Naive B cell (primary cell): ENCODE measurements around the gene NCAM1. TPM values are rescaled to one million over a fixed set of nuclear protein-coding genes. Genes with fewer than 3 reads are reported as not detected.

Experiments used
- ATAC-seq, 2 donors: fragments of 150-1000 bp; cut with Tn5 transposase; 2 replicates each; pipeline ENCODE4 v1.10.0; 2021; ENCODE audit warnings: low read depth in 2 of 2, mild to moderate bottlenecking in 2 of 2, moderate library complexity in 2 of 2
- DNase-seq: peaks from one replicate; pipeline ENCODE4 v3.0.0; 2022
- H3K27ac Mint-ChIP-seq, 6 donors: one replicate each; pipeline ENCODE4 v1.8.0; 2020 to 2022; ENCODE audit warnings: mild to moderate bottlenecking in 6 of 6, mixed read lengths in 6 of 6, moderate library complexity in 5 of 6, inconsistent platforms in 2 of 6
- H3K27me3 Mint-ChIP-seq, 3 donors: one replicate each; pipeline ENCODE4 v1.8.0; 2021 to 2022; ENCODE audit warnings: mixed read lengths in 3 of 3, mild to moderate bottlenecking in 1 of 3
- H3K36me3 Mint-ChIP-seq, 2 donors: one replicate each; pipeline ENCODE4 v1.8.0; 2020 to 2022; ENCODE audit warnings: mixed read lengths in 2 of 2, inconsistent platforms in 1 of 2, mild to moderate bottlenecking in 1 of 2
- H3K4me1 Mint-ChIP-seq, 3 donors: one replicate each; pipeline ENCODE4 v1.8.0; 2020 to 2022; ENCODE audit warnings: mixed read lengths in 3 of 3, inconsistent platforms in 1 of 3, mild to moderate bottlenecking in 1 of 3, moderate library complexity in 1 of 3
- H3K4me3 Mint-ChIP-seq, 8 donors: one replicate each; pipeline ENCODE4 v1.8.0; 2020 to 2022; ENCODE audit warnings: mild to moderate bottlenecking in 8 of 8, mixed read lengths in 8 of 8, moderate library complexity in 8 of 8, inconsistent platforms in 2 of 8
- H3K9me3 Mint-ChIP-seq, 7 donors: one replicate each; pipeline ENCODE4 v1.8.0; 2020 to 2022; ENCODE audit warnings: mixed read lengths in 7 of 7, mild to moderate bottlenecking in 5 of 7, inconsistent platforms in 2 of 7, moderate library complexity in 1 of 7
- polyA plus RNA-seq, 6 donors: library from polyadenylated mRNA; unstranded; fragments of 300-500 nt; fragmentation: Illumina TruSeq; gene quantifications; one replicate each; pipeline ENCODE4 v1.2.3, GENCODE V29; 2021; ENCODE audit warnings: low read depth in 6 of 6

NCAM1 gene
- polyA plus RNA-seq, 6 donors from 2014 or later = 0.05 TPM; not detected in 5

DNA sequence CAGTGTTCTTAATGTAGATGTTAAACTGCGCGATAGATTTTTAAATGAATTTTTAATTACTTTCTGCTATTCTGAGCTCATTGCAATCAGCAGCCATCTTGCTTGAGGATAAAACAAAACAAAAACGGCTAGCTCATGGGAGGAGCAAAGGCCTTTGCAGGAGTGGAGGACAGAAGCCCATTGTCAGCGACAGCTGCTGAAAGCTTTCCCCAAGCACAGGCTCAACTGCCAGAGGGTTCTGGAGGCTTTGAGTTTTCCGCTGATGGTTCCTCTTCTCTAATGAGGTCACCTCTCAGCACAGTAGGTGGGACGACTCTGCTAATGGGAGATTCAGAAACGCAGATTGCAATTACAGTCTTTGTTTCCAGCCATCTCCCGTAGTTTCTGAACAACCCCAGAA, 186.0 kb downstream of the NCAM1 start:
- ATAC-seq = no peak
- peaks cover 0 to 7% (median 0%) of the 10 kb centered on the region in 3 donors for H3K27me3 Mint-ChIP-seq
- H3K36me3 Mint-ChIP-seq = no peaks in the 10 kb centered on the region
- peaks cover 0 to 2% (median 0%) of the 10 kb centered on the region in 7 donors for H3K9me3 Mint-ChIP-seq
- no peak for DNase-seq
- no peak overlapping the region for H3K27ac Mint-ChIP-seq
- H3K4me1 Mint-ChIP-seq = no peaks in the 10 kb centered on the region
- H3K4me3 Mint-ChIP-seq = no peak overlapping the region

DNA sequence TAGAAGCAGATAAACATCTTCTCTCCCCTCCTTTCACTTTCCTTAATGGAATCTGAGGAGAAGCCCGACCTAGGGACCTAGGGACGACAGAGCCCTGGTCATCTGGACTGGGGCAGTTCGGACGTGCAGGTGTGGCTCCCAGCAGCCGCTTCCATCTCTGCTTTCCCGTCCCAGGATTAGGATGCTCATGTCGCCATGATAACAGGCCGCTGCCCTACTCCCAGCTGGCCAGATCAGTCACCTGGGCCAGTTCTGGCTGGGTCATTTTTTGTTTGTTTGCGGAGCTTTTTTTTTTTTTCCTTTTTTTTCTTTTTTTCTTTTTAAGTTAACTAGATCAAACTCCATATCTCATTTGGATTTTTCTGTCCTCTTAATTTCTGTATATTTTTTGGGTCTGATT, 186.9 kb downstream of the NCAM1 start:
- no peak for DNase-seq
- Mint-ChIP-seq H3K4me3 (no peak overlapping the region), H3K4me1 (no peaks in the 10 kb centered on the region), H3K9me3 (peaks cover 0 to 2% (median 0%) of the 10 kb centered on the region in 7 donors), H3K27ac (no peak overlapping the region), H3K27me3 (peaks cover 0 to 7% (median 0%) of the 10 kb centered on the region in 3 donors), H3K36me3 (no peaks in the 10 kb centered on the region)
- ATAC-seq = no peak

DNA sequence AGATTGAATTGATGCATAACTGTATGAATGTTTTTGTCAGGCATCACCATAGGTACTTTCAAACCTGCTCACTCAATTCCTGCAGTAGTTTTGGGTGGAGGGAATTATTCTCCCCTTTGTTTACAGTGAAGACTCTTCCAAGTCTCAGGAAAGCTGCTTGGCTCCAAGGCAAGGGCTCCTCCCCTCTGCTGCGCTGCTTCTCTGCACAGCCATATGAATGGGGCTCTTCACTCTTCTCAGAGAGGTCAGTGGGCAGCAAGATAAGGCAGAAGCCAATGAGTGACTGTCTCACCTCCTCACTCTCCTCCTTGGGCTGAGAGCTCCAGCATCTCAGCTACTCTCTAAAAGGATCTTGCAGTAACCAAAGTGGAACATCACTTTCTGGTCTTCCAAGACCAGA, 187.4 kb downstream of the NCAM1 start:
- ATAC-seq (no peak), DNase-seq (no peak)
- Mint-ChIP-seq H3K36me3 (no peaks in the 10 kb centered on the region), H3K4me3 (peak overlapping the region in 1 of 8 donors; percentile 29), H3K27ac (no peak overlapping the region), H3K9me3 (peaks cover 0 to 2% (median 0%) of the 10 kb centered on the region in 7 donors), H3K4me1 (no peaks in the 10 kb centered on the region), H3K27me3 (peaks cover 0 to 7% (median 0%) of the 10 kb centered on the region in 3 donors)

DNA sequence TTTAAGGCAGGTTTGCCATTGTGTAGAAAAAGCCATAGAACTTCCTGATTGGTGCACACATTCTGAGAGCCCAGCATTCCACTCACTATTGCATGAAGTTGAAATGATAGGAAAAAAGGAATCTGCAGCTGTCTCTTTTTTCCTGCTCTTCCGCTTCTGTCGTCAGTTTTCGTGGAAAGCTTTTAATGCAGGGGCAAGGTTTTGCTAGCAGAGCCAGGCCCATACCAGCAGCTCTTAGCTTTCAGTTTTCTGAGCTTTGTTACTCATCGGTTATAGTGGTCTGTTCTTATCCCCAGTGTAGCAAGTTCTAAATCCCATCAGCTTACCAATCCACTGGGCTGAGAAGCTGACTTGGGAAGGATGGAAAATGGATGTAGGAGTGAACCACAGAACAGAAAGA, 190.3 kb downstream of the NCAM1 start:
- peaks cover 0 to 7% (median 0%) of the 10 kb centered on the region in 3 donors for H3K27me3 Mint-ChIP-seq

DNA sequence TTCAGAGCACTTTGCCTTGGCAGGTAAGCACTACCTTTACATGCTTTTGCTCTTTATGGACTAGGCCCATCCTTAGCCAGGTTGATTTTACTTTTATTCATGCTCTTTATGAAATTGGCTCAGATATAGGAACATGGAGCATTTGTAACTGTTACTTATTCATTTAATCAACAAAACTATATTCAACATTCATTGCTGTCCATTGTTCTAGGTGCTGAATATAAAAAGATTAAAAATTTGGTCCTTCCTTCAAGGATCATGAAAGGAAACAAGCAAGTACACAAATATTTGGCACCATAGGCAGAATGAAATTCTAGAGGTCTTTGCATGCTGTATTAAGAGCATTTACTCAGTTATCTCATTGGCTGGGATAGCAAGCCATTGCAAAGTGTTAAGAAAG, 191.3 kb downstream of the NCAM1 start:
- Mint-ChIP-seq H3K4me1 (no peaks in the 10 kb centered on the region), H3K27ac (no peak overlapping the region), H3K27me3 (peaks cover 0 to 7% (median 0%) of the 10 kb centered on the region in 3 donors), H3K36me3 (no peaks in the 10 kb centered on the region), H3K4me3 (no peak overlapping the region), H3K9me3 (peaks cover 0 to 2% (median 0%) of the 10 kb centered on the region in 7 donors)
- DNase-seq (no peak), ATAC-seq (no peak)

More for the DNA sequence above, 190.3 kb downstream of the NCAM1 start:
- Mint-ChIP-seq H3K9me3 (peaks cover 0 to 2% (median 0%) of the 10 kb centered on the region in 7 donors), H3K27ac (no peak overlapping the region), H3K4me3 (no peak overlapping the region), H3K4me1 (no peaks in the 10 kb centered on the region), H3K36me3 (no peaks in the 10 kb centered on the region)
- no peak for DNase-seq
- no peak for ATAC-seq

DNA sequence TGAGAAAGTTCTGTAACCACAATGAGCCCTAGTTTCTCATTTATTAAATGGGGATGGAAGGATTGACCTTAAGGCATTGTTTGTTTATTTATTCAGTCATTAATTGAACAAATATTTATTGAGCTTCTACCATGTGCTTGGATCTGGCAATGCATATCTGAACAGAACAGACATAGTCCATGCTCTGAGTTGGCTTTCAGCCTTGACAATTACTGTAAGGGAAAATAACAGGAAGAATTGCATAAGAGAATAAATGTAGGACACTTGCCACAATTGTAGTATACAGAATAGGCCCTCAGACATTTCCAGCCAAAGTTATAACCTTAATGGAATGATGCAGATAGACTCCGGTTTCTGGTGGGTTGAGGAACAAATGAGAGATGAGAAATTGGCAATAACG, 192.6 kb downstream of the NCAM1 start:
- Mint-ChIP-seq H3K4me1 (no peaks in the 10 kb centered on the region), H3K9me3 (peaks cover 0 to 2% (median 0%) of the 10 kb centered on the region in 7 donors), H3K27ac (no peak overlapping the region), H3K27me3 (peaks cover 0 to 3% (median 0%) of the 10 kb centered on the region in 3 donors), H3K4me3 (no peak overlapping the region), H3K36me3 (no peaks in the 10 kb centered on the region)
- ATAC-seq (no peak), DNase-seq (no peak)

DNA sequence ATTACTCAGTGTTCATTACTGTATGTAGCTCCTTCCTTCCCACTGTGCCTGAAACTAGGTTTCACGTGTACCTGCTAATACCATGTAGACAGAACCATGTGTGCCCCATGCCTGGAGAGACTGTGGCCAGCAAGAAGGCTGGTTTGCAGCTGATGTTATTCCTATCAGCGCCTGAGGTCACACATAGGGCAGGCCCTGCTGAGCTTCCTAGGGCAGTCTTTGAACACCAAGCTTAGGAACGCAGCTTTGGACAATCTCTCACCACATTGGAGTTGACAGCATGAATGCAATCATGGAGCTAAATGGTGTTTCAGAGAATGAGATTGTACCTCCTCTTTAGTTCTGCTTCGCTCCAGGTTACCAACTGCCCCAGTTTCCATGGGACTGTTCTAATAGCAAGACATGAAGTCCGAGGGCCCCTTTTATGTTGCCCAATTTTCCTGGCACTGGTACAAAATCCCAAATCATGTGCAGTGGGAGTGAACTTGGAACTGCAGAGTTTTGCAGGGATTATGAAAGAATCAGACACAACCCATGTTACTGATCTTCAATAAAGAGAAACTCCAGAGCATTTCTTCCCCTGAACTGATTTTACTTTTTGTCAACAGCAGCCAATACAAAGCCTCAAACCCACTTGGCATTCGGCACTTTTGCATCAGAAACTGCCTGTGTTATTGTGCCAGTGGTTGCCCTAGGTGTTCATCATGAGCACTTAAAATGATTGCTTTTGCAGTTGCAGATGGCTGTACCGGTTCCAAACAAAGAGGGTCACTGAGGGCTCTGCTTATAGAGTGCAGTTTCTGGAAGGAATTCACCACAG, 199.0 kb downstream of the NCAM1 start:
- H3K4me3 Mint-ChIP-seq = no peak overlapping the region
- H3K36me3 Mint-ChIP-seq = no peaks in the 10 kb centered on the region
- H3K4me1 Mint-ChIP-seq = no peaks in the 10 kb centered on the region
- peaks cover 0 to 3% (median 0%) of the 10 kb centered on the region in 7 donors for H3K9me3 Mint-ChIP-seq
- peaks cover 0 to 16% (median 5%) of the 10 kb centered on the region in 3 donors for H3K27me3 Mint-ChIP-seq
- no peak for ATAC-seq
- H3K27ac Mint-ChIP-seq = no peak overlapping the region
- DNase-seq = no peak

DNA sequence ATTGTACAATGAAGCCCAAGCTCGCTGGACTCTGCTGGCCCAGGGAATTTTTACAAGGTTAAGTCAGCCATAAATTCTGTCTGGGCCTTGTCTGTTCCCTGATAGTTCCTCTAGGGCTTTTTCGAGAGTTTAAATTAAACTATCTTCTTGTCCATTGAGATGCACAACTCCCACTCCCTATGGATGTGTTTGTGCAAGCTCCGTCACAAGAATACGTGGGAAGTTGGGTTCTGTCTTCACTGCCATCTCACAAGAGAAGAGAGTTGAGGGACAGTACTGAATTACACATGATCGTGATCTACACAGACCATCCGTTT, 199.5 kb downstream of the NCAM1 start:
- no peak overlapping the region for H3K27ac Mint-ChIP-seq
- H3K36me3 Mint-ChIP-seq = no peaks in the 10 kb centered on the region
- peaks cover 0 to 16% (median 5%) of the 10 kb centered on the region in 3 donors for H3K27me3 Mint-ChIP-seq
- ATAC-seq (no peak), DNase-seq (no peak)
- H3K4me1 Mint-ChIP-seq = no peaks in the 10 kb centered on the region
- H3K4me3 Mint-ChIP-seq = no peak overlapping the region
- peaks cover 0 to 3% (median 0%) of the 10 kb centered on the region in 7 donors for H3K9me3 Mint-ChIP-seq

DNA sequence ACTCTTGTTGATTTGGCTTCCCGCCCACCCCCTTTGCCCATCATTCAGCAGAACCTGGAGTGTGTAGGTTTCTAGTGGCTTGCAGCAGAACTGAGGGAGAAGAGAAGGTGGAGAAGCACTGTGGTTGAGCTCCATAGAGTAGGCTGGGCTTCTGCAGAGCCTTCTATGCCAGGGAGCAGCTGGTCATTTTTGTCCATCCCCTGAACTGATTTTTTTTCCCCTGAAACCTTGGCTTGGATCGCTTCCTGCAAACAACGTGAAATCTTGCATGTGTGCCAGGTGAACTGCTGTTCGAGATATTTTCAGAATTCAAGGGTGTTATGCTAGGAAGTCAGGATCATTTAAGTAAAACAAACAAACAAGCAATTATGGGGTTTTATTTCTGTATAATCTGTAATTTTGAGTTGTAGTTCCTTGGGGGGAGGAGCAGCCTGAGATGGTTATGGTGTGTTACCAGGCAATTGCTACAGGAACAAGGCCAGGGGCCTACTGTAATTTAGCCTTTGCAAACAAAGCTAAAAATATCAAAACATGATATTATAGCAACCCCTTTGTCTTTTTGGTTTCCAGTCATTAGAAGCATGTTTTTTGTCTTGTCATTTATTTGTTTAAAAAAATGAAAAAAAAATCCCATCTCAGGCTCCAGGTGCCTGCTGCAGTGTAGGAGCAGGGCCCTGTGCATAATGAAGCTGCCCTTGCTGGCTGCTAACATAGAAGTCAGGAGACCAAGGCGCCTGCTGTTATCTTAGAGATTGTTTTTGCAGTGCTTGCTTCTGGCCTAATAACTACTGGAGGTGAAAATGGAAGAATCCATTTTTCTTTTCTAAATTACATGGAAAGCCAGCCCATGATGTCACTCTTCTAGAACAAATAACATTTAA, 200.7 kb downstream of the NCAM1 start:
- ATAC-seq = no peak
- Mint-ChIP-seq H3K4me3 (no peak overlapping the region), H3K27ac (no peak overlapping the region), H3K27me3 (peaks cover 0 to 16% (median 5%) of the 10 kb centered on the region in 3 donors), H3K4me1 (no peaks in the 10 kb centered on the region), H3K9me3 (peaks cover 0 to 3% (median 0%) of the 10 kb centered on the region in 7 donors), H3K36me3 (no peaks in the 10 kb centered on the region)
- no peak for DNase-seq

DNA sequence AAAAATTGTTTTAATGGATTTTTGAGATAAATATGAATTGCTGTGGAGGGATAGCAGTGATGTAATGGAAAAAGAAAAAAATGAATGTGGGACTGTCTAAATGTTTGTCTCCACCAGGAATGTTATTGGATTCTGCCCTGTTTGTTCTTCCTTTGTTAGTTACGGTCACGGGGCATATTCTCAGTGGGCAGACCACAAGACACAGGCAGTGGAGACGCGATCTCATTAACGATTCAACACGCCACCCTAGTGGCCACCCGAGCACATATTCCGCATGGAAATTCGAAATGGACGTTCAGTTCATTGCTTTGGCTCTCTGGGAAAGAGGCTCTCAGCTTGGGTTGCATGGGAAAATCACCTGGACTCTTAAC, 201.4 kb downstream of the NCAM1 start:
- no peaks in the 10 kb centered on the region for H3K4me1 Mint-ChIP-seq
- ATAC-seq = no peak
- peaks cover 0 to 3% (median 0%) of the 10 kb centered on the region in 7 donors for H3K9me3 Mint-ChIP-seq
- no peaks in the 10 kb centered on the region for H3K36me3 Mint-ChIP-seq
- H3K27ac Mint-ChIP-seq = no peak overlapping the region
- H3K27me3 Mint-ChIP-seq = peaks cover 0 to 16% (median 5%) of the 10 kb centered on the region in 3 donors
- DNase-seq = no peak
- H3K4me3 Mint-ChIP-seq = no peak overlapping the region

DNA sequence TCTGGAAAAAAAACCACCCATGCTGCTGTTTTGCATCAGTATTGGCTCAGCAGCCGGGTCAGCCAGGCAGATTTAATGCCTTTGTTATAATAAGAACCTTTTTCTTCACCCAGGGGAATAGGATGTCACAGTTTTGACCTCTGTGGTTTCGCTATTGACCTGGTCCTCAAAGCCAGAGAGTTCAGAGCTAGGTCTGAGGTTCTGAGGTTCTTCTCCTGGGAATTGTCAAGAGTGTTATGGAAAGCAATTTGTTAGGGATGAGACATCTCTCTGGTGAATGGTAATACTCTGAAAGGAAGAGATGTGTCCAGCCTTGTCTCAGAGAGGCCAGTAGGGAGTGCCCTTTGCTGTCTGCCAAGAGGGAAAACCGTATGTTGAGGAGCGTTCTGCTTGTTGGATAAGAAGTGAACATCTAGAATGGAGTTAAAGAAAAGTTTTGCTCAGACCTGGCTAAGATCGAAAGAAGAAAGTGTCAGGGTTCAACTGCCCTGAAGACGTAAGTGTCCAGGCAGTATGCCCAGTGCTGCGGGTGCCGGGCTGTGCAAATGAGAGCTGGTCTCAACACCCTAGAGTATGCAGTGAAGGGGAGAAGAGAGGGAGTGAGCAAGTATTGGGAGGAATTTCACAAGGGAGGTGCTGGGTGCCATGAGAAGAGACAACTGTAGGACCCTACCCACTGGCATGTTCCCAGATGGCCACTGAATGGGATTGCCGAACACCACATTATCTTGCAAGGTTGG, 202.2 kb downstream of the NCAM1 start:
- Mint-ChIP-seq H3K4me3 (no peak overlapping the region), H3K27me3 (peaks cover 0 to 16% (median 5%) of the 10 kb centered on the region in 3 donors), H3K4me1 (no peaks in the 10 kb centered on the region), H3K9me3 (peaks cover 0 to 3% (median 0%) of the 10 kb centered on the region in 7 donors), H3K36me3 (no peaks in the 10 kb centered on the region), H3K27ac (no peak overlapping the region)
- DNase-seq (no peak), ATAC-seq (no peak)

DNA sequence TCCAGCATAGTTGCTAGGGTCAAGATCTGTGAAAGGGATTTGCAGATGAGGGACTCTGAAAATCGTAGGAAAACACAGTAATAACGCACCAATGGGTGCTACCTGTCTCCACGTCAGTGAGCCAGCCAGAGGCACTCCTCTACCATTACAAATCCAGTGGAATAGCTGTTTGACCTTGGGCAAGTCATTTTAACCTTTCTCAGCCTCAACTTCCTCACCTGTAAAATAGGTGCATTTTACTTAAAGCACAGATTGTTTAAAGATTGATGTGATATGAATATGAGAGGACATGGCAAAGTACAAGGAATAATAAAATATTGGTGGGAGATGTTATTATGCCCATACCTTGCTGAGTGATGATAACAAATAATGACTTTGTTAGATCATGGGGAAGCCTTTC, 205.1 kb downstream of the NCAM1 start:
- DNase-seq (no peak), ATAC-seq (no peak)
- no peaks in the 10 kb centered on the region for H3K36me3 Mint-ChIP-seq
- H3K4me1 Mint-ChIP-seq = no peaks in the 10 kb centered on the region
- H3K4me3 Mint-ChIP-seq = no peak overlapping the region
- H3K9me3 Mint-ChIP-seq = peaks cover 0 to 7% (median 0%) of the 10 kb centered on the region in 7 donors
- H3K27me3 Mint-ChIP-seq = peaks cover 5 to 16% (median 7%) of the 10 kb centered on the region in 3 donors
- no peak overlapping the region for H3K27ac Mint-ChIP-seq

DNA sequence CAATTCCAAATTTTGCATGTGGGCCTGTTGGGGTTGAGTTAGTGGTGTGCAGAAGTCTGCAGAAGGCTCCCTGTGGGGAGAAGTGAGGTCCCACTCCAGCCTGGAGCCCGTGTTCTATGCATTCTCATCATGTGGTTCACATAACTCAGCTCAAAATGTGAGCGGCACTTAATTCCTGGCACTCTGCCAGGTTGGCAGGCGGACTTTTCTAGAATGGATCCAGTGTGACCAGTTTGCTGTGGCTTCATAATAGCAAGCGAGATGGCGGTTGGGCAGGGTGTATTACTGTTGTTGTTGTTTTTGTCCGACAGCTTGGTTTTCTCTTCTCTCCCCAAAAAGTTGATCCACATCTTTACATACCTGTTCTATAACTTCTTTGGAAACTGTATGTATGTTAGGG, 206.4 kb downstream of the NCAM1 start:
- Mint-ChIP-seq H3K9me3 (peaks cover 0 to 7% (median 0%) of the 10 kb centered on the region in 7 donors), H3K4me3 (no peak overlapping the region)

More for the DNA sequence above, 206.4 kb downstream of the NCAM1 start:
- no peak overlapping the region for H3K27ac Mint-ChIP-seq
- ATAC-seq (no peak), DNase-seq (no peak)
- no peaks in the 10 kb centered on the region for H3K36me3 Mint-ChIP-seq
- H3K27me3 Mint-ChIP-seq = peaks cover 5 to 20% (median 7%) of the 10 kb centered on the region in 3 donors
- no peaks in the 10 kb centered on the region for H3K4me1 Mint-ChIP-seq
